Measurements from ENCODE around the gene ART4. TPM values are rescaled to one million over a fixed set of nuclear protein-coding genes. Genes with fewer than 3 reads are reported as not detected.

The ART4 gene
- polyA plus RNA-seq, 1 donor from 2014 or later, result not detected

GRCh38 chr12:14785568-14785967 is 57.8 kb downstream of the ART4 start:
- no peak overlapping the region for H3K4me3 ChIP-seq (ENCODE audit: low read length)
- no peak for TF ChIP-seq EZH2 (IDR thresholded peaks at IDR 0.05; ENCODE audit: borderline replicate concordance, insufficient read depth, low read length, poor library complexity, severe bottlenecking)
- TF ChIP-seq TAF1 (IDR thresholded peaks at IDR 0.05; ENCODE audit: low read depth), result no peak
- TF ChIP-seq SMC3 (conservative IDR thresholded peaks at IDR 0.05; ENCODE audit: poor library complexity), result no peak
- TF ChIP-seq EP300 (conservative IDR thresholded peaks at IDR 0.05; ENCODE audit: poor library complexity, severe bottlenecking), result no peak
- no peak for TF ChIP-seq MXI1 (conservative IDR thresholded peaks at IDR 0.05; ENCODE audit: poor library complexity, severe bottlenecking)
- no peak for TF ChIP-seq POLR2AphosphoS5 (IDR thresholded peaks at IDR 0.05)
- no peak for TF ChIP-seq REST (IDR thresholded peaks at IDR 0.05; ENCODE audit: borderline replicate concordance)
- H3K27me3 ChIP-seq (ENCODE audit: insufficient read depth, low read depth, low read length), result no peaks in the 10 kb centered on the region
- H3K79me2 ChIP-seq (replicated peaks; ENCODE audit: insufficient read depth, low read length), result no peaks in the 10 kb centered on the region
- no peaks in the 10 kb centered on the region for H4K20me1 ChIP-seq (ENCODE audit: insufficient read depth)
- no peak overlapping the region for H3K9ac ChIP-seq (ENCODE audit: low read length)
- peaks cover 22% of the 10 kb centered on the region for H3K36me3 ChIP-seq (ENCODE audit: insufficient read depth, low read length)
- no peak overlapping the region for H2AFZ ChIP-seq (ENCODE audit: low read depth, low read length)
- no peak overlapping the region for H3K4me2 ChIP-seq (ENCODE audit: low read length)
- H3K27ac ChIP-seq (ENCODE audit: low read length), result no peak overlapping the region
- no peaks in the 10 kb centered on the region for H3K9me3 ChIP-seq (ENCODE audit: low read length)
- H3F3A ChIP-seq (ENCODE audit: insufficient read depth, low read length, poor library complexity, severe bottlenecking), result no peaks in the 10 kb centered on the region
- no peaks in the 10 kb centered on the region for H3K9me2 ChIP-seq (ENCODE audit: insufficient read depth, low read length)

- no peaks in the 10 kb centered on the region for H3F3A ChIP-seq (ENCODE audit: insufficient read depth, low read length, poor library complexity, severe bottlenecking)
- H3K9me2 ChIP-seq (ENCODE audit: insufficient read depth, low read length), result no peaks in the 10 kb centered on the region
- peaks cover 11% of the 10 kb centered on the region for H3K36me3 ChIP-seq (ENCODE audit: insufficient read depth, low read length)
- H3K9ac ChIP-seq (ENCODE audit: low read length), result no peak overlapping the region
- H2AFZ ChIP-seq (ENCODE audit: low read depth, low read length), result no peak overlapping the region
- no peak for TF ChIP-seq RAD21 (conservative IDR thresholded peaks at IDR 0.05)
- no peak for TF ChIP-seq MXI1 (conservative IDR thresholded peaks at IDR 0.05; ENCODE audit: poor library complexity, severe bottlenecking)
- TF ChIP-seq POLR2AphosphoS5 (IDR thresholded peaks at IDR 0.05), result no peak
- no peak for TF ChIP-seq REST (IDR thresholded peaks at IDR 0.05; ENCODE audit: borderline replicate concordance)
- no peak for TF ChIP-seq CTCF (IDR thresholded peaks at IDR 0.05; ENCODE audit: poor library complexity, severe bottlenecking)
- TF ChIP-seq EP300 (conservative IDR thresholded peaks at IDR 0.05; ENCODE audit: poor library complexity, severe bottlenecking), result no peak
- no peak for TF ChIP-seq TAF1 (IDR thresholded peaks at IDR 0.05; ENCODE audit: low read depth)
- TF ChIP-seq EZH2 (IDR thresholded peaks at IDR 0.05; ENCODE audit: borderline replicate concordance, insufficient read depth, low read length, poor library complexity, severe bottlenecking), result no peak
- no peak for TF ChIP-seq SMC3 (conservative IDR thresholded peaks at IDR 0.05; ENCODE audit: poor library complexity)
- no peak overlapping the region for H3K27ac ChIP-seq (ENCODE audit: low read length)
- no peaks in the 10 kb centered on the region for H3K9me3 ChIP-seq (ENCODE audit: low read length)
- H3K4me2 ChIP-seq (ENCODE audit: low read length), result no peak overlapping the region
- H3K4me3 ChIP-seq (ENCODE audit: low read length), result no peak overlapping the region
- no peaks in the 10 kb centered on the region for H3K27me3 ChIP-seq (ENCODE audit: insufficient read depth, low read depth, low read length)
- H3K79me2 ChIP-seq (replicated peaks; ENCODE audit: insufficient read depth, low read length), result no peaks in the 10 kb centered on the region
- no peaks in the 10 kb centered on the region for H4K20me1 ChIP-seq (ENCODE audit: insufficient read depth)
These were observed 58.9 kb downstream of the ART4 start for GRCh38 chr12:14784471-14784870.

Measured in neural cell (in vitro differentiated cells).